Stimulated activated naive CD8-positive, alpha-beta T cell treated with anti-CD3 and anti-CD28 coated beads, Interleukin-15, Interleukin-2, amounts not matched to agents 100 U/mL and 50 U/mL, for 24 hours (primary cell): ENCODE results near the gene MAPK10.

Experiments used
- ATAC-seq: fragments of 150-1000 bp; cut with Tn5 transposase; one replicate; pipeline ENCODE4 v1.10.0; 2021
- DNase-seq: peaks from one replicate; pipeline ENCODE4 v3.0.0; 2021

Gene MAPK10

DNA sequence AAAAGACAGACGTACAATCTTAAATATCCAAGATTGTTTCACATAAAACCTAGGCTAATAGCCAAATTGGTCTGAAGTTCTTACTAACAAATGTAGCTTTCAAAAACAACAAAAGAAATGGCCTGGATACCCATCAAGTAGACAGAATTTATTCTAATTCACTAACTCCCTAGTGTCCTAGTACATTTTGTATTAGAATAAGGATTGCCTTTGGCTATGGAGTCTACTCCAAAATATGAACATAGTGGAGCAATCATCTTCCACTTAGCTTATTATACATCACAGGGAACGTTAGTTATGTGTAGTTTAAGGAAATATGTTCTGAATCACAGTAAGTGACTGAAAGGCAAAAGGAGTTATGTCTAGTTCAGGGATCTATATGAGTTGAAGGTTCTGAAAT lies 81.7 kb downstream of the MAPK10 start:
- ATAC-seq (no peak), DNase-seq (no peak)

- DNase-seq (no peak), ATAC-seq (no peak)
These were observed 85.2 kb downstream of the MAPK10 start for GRCh38 chr4:86274642-86275041.

DNA sequence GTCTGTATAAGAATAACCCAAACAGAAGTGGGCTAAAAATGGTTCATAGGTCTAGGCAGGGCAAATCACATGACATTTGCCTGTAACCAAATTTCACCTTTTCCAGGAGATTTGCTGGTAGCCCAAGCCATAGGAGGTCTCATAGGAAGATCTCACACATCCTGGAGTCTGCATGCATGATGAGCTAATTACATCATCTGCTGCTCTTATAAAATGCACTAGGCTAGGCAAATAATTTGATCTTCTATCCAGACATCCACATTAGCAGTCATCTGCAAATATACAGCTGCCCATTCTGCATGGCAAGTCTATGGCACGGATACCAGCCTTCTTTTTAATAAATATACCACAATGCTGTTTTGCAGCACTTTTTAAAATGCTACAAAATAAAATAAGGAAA lies 87.2 kb downstream of the MAPK10 start:
- DNase-seq = no peak
- ATAC-seq = no peak

DNA sequence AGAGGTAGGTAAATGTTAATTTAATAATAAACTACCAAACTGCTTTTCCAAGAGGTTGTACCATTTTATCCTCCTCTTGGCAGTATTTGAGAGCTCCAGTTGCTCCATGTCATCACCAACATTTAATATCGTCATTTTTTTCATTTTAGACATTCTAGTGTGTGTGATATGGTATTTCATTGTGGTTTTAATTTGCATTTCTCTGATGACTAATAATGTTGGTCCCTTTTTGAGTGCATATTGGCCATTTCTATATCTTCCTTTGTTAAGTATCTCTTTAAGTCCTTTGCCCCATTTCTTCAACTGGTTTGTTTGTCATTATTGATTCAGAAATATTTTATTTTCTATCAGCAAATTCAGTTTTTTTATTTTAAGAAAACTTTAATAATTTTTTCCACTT lies 88.8 kb downstream of the MAPK10 start:
- no peak for ATAC-seq
- no peak for DNase-seq

GRCh38 chr4:86269354-86269753 lies 90.5 kb downstream of the MAPK10 start:
- DNase-seq (no peak), ATAC-seq (no peak)

- DNase-seq (no peak), ATAC-seq (no peak)
These were observed 95.6 kb downstream of the MAPK10 start for GRCh38 chr4:86264241-86264640.

- DNase-seq (no peak), ATAC-seq (no peak)
These were observed 98.2 kb downstream of the MAPK10 start for GRCh38 chr4:86261636-86262035.

DNA sequence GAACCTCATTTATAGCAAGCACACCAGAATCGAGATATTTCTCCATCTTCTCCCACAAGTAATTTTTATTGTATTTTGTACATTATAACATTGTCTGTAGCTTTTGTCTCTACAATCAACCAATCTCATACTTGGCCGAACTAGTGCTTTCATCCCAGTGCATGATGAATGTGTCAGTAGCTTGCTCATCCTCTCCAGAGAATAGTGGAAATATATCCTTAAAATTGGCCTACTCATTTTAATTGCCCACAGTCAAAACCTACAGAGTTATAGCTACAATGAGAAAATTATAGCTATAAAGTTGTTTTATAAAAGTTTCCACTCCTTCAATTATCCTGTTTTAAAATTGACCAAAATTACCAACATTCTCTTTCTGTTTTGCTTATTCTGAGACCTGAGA lies 103.8 kb downstream of the MAPK10 start:
- no peak for DNase-seq

GRCh38 chr4:86250619-86251018 lies 109.2 kb downstream of the MAPK10 start:
- no peak for DNase-seq
- ATAC-seq = no peak

More for the DNA sequence above, 103.8 kb downstream of the MAPK10 start:
- no peak for ATAC-seq

DNA sequence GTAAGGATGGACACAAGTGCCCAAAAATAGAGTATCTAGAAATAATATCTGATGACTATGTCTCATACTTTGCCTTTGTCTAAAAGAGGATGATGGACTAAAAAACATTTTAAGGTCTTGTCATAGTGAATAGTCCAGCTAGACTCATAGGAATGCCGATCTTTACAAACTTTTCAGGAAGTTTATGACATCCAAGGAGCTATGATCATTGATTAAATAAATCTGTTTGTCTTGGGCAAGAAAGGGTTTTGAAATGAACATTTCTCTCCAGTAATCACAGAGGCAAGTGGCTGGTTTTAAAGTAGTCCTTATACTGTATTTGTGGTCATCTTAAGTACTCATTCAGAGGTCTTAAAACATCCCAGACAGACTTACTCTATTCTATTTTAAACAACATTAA lies 109.8 kb downstream of the MAPK10 start:
- no peak for DNase-seq
- ATAC-seq = no peak

DNA sequence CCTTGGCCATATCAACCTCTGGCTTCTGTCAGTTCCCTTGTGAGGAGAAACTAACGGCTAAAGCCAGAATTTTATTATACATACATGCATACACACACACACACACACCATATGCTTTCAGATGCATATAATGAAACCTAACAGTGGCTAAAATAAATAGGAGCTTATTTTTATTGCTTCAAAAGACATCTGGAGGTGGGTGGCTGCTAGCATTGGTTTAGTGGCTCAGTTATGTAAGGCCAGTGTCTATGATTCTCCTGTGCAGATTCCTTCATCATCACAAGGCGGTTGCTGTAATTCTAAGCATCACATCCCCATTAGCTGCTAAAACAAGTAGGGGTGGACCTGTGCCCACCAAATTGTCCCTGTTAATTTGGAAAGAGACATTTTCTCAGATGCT lies 110.8 kb downstream of the MAPK10 start:
- ATAC-seq (no peak), DNase-seq (no peak)

GRCh38 chr4:86247906-86248305 lies 111.9 kb downstream of the MAPK10 start:
- DNase-seq = no peak
- ATAC-seq = no peak

DNA sequence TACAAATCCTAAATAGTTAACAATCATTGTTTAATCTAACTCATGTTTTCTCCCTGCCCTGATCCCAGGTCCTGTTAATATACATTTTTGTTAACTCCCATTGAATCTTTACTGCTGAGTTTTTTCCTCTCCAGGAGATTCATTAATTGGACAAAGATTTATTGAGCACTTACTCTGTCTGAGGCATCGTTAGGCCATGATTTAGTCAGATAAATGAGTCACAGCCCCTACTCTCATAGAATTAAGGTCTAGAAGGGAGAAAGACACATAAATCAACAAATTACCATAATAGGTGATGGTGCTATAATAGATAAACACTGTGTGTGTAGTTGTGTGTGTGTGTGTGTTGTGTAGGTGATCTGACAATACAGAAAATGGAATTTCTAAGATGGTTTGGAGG lies 112.5 kb downstream of the MAPK10 start:
- DNase-seq = no peak
- ATAC-seq = no peak

GRCh38 chr4:86243750-86244149 lies 116.1 kb downstream of the MAPK10 start:
- ATAC-seq (no peak), DNase-seq (no peak)

GRCh38 chr4:86242677-86243076 lies 117.2 kb downstream of the MAPK10 start:
- ATAC-seq = no peak
- DNase-seq = no peak

GRCh38 chr4:86235549-86235948 lies 124.3 kb downstream of the MAPK10 start:
- ATAC-seq = no peak
- no peak for DNase-seq

DNA sequence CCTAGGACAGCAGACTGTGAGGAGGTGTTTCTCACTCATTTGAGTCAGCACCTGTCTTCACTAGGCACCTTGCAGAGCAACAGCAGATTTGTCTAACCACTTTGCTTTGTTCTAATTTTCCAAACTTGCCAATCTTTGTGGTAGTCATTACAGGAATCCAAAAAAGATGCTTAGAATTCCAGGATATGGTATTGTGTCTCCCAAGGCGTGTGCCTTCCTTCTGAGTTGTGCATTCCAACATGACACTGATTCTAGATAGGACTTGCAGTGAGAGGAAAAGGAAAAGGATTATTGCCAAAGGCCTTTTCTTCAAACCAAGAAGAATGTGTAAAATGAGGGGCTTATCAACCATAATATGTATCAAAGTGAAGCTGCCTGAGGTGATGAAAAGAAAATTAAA lies 126.2 kb downstream of the MAPK10 start:
- no peak for DNase-seq
- ATAC-seq = no peak

GRCh38 chr4:86233090-86233489 lies 126.8 kb downstream of the MAPK10 start:
- DNase-seq = no peak
- no peak for ATAC-seq

DNA sequence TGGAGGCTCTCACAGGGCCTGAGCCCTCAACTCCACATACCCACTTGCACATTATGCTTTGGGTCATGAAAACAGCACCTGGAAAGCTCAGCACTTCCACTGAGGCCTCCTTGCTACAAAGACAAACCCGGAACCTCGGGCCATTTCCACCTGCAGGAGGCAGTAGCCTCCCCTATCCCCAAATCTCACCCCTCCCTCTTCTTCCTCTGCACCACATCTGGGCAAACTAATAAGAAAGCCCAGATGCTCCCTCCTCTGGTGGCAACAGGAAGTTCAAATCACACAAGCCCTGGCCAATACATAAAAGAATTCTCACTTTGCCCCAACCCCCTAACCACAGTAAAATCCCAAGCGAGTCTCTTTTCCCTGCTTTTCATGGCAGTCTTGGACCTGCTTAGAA lies 136.4 kb downstream of the MAPK10 start:
- ATAC-seq = no peak
- no peak for DNase-seq

DNA sequence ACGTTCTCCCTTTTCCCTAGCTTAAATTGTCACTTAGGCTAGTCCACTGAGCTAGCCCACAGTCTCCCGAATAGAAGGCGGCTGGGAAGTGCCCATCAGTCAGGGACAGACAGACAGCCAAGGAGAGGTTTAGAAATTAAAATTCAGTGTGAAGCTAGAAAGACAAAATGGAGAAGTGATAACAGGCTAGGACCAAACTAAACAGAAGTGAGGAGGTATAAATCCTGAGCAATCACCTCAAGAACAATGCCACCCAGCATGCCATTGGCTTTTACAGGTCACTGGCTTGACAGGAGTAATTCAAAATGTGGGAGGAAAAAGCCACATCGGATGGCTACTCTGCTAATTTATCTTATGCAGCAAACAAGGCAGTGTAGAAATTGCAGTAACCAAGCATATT lies 138.9 kb downstream of the MAPK10 start:
- no peak for ATAC-seq
- no peak for DNase-seq

DNA sequence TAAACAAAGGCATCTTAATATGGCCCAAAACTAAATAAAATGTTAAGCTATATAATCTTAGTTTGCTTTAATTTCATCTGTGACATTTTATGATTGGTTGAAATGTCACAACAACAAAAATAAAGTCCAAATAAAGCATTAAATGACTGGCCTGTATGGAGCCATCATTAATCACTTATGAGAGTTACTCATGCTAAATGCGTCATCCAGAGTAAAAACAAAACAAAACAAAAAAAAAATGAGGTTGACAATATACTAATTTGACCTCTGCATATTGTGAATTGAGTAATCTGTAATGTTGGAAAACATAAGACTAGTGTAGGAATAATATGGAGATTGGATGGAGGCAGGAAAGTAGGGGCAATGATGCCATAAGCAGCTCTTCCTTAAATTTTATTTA lies 139.7 kb downstream of the MAPK10 start:
- no peak for DNase-seq
- no peak for ATAC-seq

- ATAC-seq (no peak), DNase-seq (no peak)
These were observed 140.9 kb downstream of the MAPK10 start for GRCh38 chr4:86218746-86219473.

GRCh38 chr4:86203176-86203575 lies 156.7 kb downstream of the MAPK10 start:
- ATAC-seq = no peak
- DNase-seq = no peak

DNA sequence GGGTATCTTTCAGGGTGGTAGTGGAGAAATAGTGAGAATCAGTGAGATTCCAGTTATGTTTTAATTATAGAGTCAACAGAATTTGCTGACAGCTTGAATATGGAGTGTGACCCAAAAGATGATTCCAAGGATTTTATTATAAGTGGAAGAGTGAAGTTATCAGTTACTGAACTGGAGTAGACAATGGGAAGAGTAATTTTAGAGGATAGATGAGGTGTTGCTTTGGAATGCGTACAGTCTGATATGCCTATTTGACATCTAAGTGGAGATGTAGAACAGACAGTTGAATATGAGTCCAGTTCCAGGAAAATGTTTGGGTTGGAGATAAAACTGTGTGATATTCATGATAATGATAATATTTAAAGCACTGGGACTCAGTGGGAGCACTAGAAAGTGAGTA lies 174.2 kb downstream of the MAPK10 start:
- DNase-seq = no peak
- no peak for ATAC-seq

DNA sequence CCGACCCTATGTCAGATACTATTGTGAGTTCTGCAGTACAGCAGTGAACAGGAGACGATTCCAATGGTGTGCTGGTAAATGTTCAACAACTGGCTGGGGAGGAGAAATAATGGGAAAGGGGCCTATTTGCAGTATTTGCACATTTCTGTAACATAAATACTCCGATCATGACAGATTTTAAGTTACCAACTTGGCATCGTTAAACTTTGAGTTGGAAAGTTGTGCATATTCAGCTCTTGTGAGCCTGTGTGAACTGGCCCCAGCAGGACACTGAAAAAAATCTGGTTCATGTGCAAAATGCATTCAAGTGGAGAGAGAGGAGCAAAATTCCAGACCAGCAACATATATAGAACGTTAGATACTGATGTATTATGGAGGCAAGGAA lies 175.0 kb downstream of the MAPK10 start:
- DNase-seq (no peak), ATAC-seq (no peak)
